HepG2 (cell line): ENCODE results near the gene LYZL2. TPM values are rescaled to one million over a fixed set of nuclear protein-coding genes. Genes with fewer than 3 reads are reported as not detected.
A peak's percentile ranks its signal among the peaks of the same experiment; 100 is the strongest.

Experiments
- EED ChIP-seq: sonication (generic); formaldehyde crosslinking; IDR thresholded peaks from 2 replicates; pipeline ENCODE4 v1.5.0; 2020; ENCODE audit warnings: mild to moderate bottlenecking, missing genetic modification reagents
- HOMEZ ChIP-seq: IDR thresholded peaks from 2 replicates; pipeline ENCODE4 v1.6.1; 2016; ENCODE audit warnings: low read depth
- MATR3 ChIP-seq: sonication (generic); formaldehyde crosslinking; IDR thresholded peaks from 2 replicates; pipeline ENCODE4 v1.4.0; 2020; ENCODE audit warnings: missing genetic modification reagents
- MTA3 ChIP-seq: sonication (generic); formaldehyde crosslinking; IDR thresholded peaks from 2 replicates; pipeline ENCODE4 v1.4.0; 2020; ENCODE audit warnings: missing genetic modification reagents
- NR3C1 ChIP-seq: sonication (generic); formaldehyde crosslinking; IDR thresholded peaks from 2 replicates; pipeline ENCODE4 v1.4.0; 2020; ENCODE audit warnings: missing genetic modification reagents
- TEAD3 ChIP-seq: optimal IDR thresholded peaks from 2 replicates; pipeline ENCODE3; 2016; ENCODE audit warnings: borderline replicate concordance
- ZBTB8A ChIP-seq: sonication (generic); formaldehyde crosslinking; IDR thresholded peaks from 2 replicates; pipeline ENCODE4 v1.4.0; 2020; ENCODE audit warnings: mild to moderate bottlenecking, low read depth, missing genetic modification reagents, borderline replicate concordance
- ZNF230 ChIP-seq: sonication (generic); formaldehyde crosslinking; IDR thresholded peaks from 2 replicates; pipeline ENCODE4 v1.4.0; 2020; ENCODE audit warnings: mild to moderate bottlenecking, missing genetic modification reagents
- ZNF530 ChIP-seq: sonication (generic); formaldehyde crosslinking; IDR thresholded peaks from 2 replicates; pipeline ENCODE4 v1.5.0; 2020; ENCODE audit warnings: low read depth, mild to moderate bottlenecking, missing genetic modification reagents
- ZNF780A ChIP-seq: sonication (generic); formaldehyde crosslinking; IDR thresholded peaks from 2 replicates; pipeline ENCODE4 v1.8.0; 2022; ENCODE audit warnings: mild to moderate bottlenecking, missing genetic modification reagents, moderate library complexity
- ZSCAN22 ChIP-seq: sonication (generic); formaldehyde crosslinking; IDR thresholded peaks from 2 replicates; pipeline ENCODE4 v1.4.0; 2020; ENCODE audit warnings: mild to moderate bottlenecking, missing genetic modification reagents
- ZSCAN31 ChIP-seq: sonication (generic); formaldehyde crosslinking; IDR thresholded peaks from 2 replicates; pipeline ENCODE4 v1.5.0; 2020; ENCODE audit warnings: low read depth, mild to moderate bottlenecking, missing genetic modification reagents
- polyA plus RNA-seq, 8 experiments: library from polyadenylated mRNA; depleted of rRNA in 3 of 8; stranded (reverse) in 7 of 8; unstranded in 1 of 8; fragments of >200 nt; fragmentation: Illumina TruSeq in 4 of 8; extraction: Trizol in 4 of 8; gene quantifications; 2 replicates each; pipeline versions ENCODE4 v1.2.1 to v1.2.3, GENCODE V29; 2011 to 2016; ENCODE audit warnings: low read depth in 4 of 8, missing spikeins in 1 of 8, mixed read lengths in 1 of 8; ENCODE audit not compliant: insufficient read depth in 1 of 8
- total RNA-seq, 5 experiments: library from RNA; depleted of rRNA; stranded (reverse); fragments of >200 nt; fragmentation: Illumina TruSeq; extraction: Trizol; gene quantifications; 2 replicates each; pipeline ENCODE4 v1.2.3, GENCODE V29; 2016; ENCODE audit warnings: low read depth in 1 of 5
- TF ChIP-seq, protein P1 (sequence below): sonication (generic); formaldehyde crosslinking; IDR thresholded peaks from 2 replicates; pipeline ENCODE4 v1.4.0; 2020; ENCODE audit warnings: missing genetic modification reagents, borderline replicate concordance
- TF ChIP-seq, protein P2 (sequence below): sonication (generic); formaldehyde crosslinking; IDR thresholded peaks from 2 replicates; pipeline ENCODE4 v1.4.0; 2020; ENCODE audit warnings: missing genetic modification reagents
- TF ChIP-seq, protein P3 (sequence below): sonication (generic); formaldehyde crosslinking; conservative IDR thresholded peaks from 2 replicates; pipeline ENCODE4 v1.4.0; 2020; ENCODE audit warnings: mild to moderate bottlenecking, missing genetic modification reagents, moderate library complexity
- TF ChIP-seq, protein P4 (sequence below): sonication (generic); formaldehyde crosslinking; IDR thresholded peaks from 2 replicates; pipeline ENCODE4 v1.8.1; 2023; ENCODE audit warnings: missing genetic modification reagents, inconsistent platforms, borderline replicate concordance

The LYZL2 gene
- total and polyA plus RNA-seq, 2 of the 13 experiments (the other 11 are each of a cell fraction or from before 2014, with no cell fraction given): 0.20 to 0.63 TPM

DNA sequence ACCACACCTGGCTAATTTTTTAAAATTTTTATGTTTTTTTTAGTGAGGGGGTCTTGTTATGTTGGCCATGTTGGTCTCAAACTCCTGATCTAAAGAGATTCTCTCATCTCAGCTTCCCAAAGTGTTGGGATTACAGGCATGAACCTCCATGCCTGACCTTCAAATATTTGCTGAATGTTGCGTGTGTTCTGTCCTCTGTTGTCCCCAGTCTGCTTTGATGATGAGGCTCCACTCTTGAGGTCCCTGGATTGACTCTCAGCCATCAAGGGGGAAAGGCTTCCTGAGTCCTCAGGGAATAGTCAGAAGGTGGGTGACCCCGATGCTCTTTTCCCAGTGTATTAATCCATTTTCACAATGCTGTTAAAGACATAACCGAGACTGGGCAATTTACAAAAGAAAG, 26.0 kb downstream of the LYZL2 start (continued):
- TF ChIP-seq, protein P1, sequence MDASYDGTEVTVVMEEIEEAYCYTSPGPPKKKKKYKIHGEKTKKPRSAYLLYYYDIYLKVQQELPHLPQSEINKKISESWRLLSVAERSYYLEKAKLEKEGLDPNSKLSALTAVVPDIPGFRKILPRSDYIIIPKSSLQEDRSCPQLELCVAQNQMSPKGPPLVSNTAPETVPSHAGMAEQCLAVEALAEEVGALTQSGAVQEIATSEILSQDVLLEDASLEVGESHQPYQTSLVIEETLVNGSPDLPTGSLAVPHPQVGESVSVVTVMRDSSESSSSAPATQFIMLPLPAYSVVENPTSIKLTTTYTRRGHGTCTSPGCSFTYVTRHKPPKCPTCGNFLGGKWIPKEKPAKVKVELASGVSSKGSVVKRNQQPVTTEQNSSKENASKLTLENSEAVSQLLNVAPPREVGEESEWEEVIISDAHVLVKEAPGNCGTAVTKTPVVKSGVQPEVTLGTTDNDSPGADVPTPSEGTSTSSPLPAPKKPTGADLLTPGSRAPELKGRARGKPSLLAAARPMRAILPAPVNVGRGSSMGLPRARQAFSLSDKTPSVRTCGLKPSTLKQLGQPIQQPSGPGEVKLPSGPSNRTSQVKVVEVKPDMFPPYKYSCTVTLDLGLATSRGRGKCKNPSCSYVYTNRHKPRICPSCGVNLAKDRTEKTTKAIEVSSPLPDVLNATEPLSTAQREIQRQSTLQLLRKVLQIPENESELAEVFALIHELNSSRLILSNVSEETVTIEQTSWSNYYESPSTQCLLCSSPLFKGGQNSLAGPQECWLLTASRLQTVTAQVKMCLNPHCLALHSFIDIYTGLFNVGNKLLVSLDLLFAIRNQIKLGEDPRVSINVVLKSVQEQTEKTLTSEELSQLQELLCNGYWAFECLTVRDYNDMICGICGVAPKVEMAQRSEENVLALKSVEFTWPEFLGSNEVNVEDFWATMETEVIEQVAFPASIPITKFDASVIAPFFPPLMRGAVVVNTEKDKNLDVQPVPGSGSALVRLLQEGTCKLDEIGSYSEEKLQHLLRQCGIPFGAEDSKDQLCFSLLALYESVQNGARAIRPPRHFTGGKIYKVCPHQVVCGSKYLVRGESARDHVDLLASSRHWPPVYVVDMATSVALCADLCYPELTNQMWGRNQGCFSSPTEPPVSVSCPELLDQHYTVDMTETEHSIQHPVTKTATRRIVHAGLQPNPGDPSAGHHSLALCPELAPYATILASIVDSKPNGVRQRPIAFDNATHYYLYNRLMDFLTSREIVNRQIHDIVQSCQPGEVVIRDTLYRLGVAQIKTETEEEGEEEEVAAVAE (CRISPR knock-in tag): no peak
- TF ChIP-seq ZNF780A (CRISPR knock-in tag): no peak
- TF ChIP-seq ZSCAN31 (CRISPR knock-in tag): no peak
- no peak for TF ChIP-seq ZBTB8A
- no peak for TF ChIP-seq MATR3 (CRISPR knock-in tag)
- TF ChIP-seq ZSCAN22 (CRISPR knock-in tag): no peak
- TF ChIP-seq EED (CRISPR knock-in tag): no peak
- no peak for TF ChIP-seq ZNF230
- TF ChIP-seq HOMEZ: no peak
- TF ChIP-seq, protein P2, sequence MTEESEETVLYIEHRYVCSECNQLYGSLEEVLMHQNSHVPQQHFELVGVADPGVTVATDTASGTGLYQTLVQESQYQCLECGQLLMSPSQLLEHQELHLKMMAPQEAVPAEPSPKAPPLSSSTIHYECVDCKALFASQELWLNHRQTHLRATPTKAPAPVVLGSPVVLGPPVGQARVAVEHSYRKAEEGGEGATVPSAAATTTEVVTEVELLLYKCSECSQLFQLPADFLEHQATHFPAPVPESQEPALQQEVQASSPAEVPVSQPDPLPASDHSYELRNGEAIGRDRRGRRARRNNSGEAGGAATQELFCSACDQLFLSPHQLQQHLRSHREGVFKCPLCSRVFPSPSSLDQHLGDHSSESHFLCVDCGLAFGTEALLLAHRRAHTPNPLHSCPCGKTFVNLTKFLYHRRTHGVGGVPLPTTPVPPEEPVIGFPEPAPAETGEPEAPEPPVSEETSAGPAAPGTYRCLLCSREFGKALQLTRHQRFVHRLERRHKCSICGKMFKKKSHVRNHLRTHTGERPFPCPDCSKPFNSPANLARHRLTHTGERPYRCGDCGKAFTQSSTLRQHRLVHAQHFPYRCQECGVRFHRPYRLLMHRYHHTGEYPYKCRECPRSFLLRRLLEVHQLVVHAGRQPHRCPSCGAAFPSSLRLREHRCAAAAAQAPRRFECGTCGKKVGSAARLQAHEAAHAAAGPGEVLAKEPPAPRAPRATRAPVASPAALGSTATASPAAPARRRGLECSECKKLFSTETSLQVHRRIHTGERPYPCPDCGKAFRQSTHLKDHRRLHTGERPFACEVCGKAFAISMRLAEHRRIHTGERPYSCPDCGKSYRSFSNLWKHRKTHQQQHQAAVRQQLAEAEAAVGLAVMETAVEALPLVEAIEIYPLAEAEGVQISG (CRISPR knock-in tag): no peak
- TF ChIP-seq, protein P3, sequence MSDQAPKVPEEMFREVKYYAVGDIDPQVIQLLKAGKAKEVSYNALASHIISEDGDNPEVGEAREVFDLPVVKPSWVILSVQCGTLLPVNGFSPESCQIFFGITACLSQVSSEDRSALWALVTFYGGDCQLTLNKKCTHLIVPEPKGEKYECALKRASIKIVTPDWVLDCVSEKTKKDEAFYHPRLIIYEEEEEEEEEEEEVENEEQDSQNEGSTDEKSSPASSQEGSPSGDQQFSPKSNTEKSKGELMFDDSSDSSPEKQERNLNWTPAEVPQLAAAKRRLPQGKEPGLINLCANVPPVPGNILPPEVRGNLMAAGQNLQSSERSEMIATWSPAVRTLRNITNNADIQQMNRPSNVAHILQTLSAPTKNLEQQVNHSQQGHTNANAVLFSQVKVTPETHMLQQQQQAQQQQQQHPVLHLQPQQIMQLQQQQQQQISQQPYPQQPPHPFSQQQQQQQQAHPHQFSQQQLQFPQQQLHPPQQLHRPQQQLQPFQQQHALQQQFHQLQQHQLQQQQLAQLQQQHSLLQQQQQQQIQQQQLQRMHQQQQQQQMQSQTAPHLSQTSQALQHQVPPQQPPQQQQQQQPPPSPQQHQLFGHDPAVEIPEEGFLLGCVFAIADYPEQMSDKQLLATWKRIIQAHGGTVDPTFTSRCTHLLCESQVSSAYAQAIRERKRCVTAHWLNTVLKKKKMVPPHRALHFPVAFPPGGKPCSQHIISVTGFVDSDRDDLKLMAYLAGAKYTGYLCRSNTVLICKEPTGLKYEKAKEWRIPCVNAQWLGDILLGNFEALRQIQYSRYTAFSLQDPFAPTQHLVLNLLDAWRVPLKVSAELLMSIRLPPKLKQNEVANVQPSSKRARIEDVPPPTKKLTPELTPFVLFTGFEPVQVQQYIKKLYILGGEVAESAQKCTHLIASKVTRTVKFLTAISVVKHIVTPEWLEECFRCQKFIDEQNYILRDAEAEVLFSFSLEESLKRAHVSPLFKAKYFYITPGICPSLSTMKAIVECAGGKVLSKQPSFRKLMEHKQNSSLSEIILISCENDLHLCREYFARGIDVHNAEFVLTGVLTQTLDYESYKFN: peak; percentile 72
- peak; percentile 61 for TF ChIP-seq TEAD3 (CRISPR knock-in tag)
- no peak for TF ChIP-seq NR3C1 (CRISPR knock-in tag)
- no peak for TF ChIP-seq MTA3 (CRISPR knock-in tag)
- no peak for TF ChIP-seq ZNF530
- TF ChIP-seq, protein P4, sequence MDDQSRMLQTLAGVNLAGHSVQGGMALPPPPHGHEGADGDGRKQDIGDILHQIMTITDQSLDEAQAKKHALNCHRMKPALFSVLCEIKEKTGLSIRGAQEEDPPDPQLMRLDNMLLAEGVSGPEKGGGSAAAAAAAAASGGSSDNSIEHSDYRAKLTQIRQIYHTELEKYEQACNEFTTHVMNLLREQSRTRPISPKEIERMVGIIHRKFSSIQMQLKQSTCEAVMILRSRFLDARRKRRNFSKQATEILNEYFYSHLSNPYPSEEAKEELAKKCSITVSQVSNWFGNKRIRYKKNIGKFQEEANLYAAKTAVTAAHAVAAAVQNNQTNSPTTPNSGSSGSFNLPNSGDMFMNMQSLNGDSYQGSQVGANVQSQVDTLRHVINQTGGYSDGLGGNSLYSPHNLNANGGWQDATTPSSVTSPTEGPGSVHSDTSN (CRISPR knock-in tag): no peak
